ENCODE data around the gene SUPV3L1. TPM values are rescaled to one million over a fixed set of nuclear protein-coding genes. Genes with fewer than 3 reads are reported as not detected.

Gene SUPV3L1
- polyA plus RNA-seq, 1 donor (not counting 4 experiments of a cell fraction or from before 2014, with no cell fraction given): 34.1 TPM

- TF ChIP-seq EZH2 (IDR thresholded peaks at IDR 0.05; ENCODE audit: low read length) (no peak), CTCF (optimal IDR thresholded peaks at IDR 0.05 in 1 of 3, IDR thresholded peaks at IDR 0.05 in 1 of 3, conservative IDR thresholded peaks at IDR 0.05 in 1 of 3; ENCODE audit: extremely low read depth in 1 of 3, insufficient read depth in 2 of 3, low read length in 3 of 3) (no peak)
- no peaks in the 10 kb centered on the region for H4K20me1 ChIP-seq (ENCODE audit: control insufficient read depth, extremely low read depth, insufficient read depth, low read length)
- FAIRE-seq: no peak
- no peaks in the 10 kb centered on the region for H3K9me3 ChIP-seq (ENCODE audit: control insufficient read depth, low read depth, low read length)
- H3K4me3 ChIP-seq (ENCODE audit: control insufficient read depth in 2 of 3, extremely low read depth in 1 of 3, insufficient read depth in 2 of 3, low read depth in 1 of 3, low read length in 3 of 3): no peak overlapping the region
- H3K36me3 ChIP-seq (ENCODE audit: control insufficient read depth in 2 of 2, extremely low read depth in 1 of 2, insufficient read depth in 2 of 2, low read length in 2 of 2): peaks cover 0 to 4% of the 10 kb centered on the region in 2 experiments
- dilution Hi-C loops (cut with MboI; ENCODE audit: extremely low pct_ligation_motif_present, low sequenced_read_pairs): no loop called here
- H3K4me1 ChIP-seq (ENCODE audit: control insufficient read depth, extremely low read depth, insufficient read depth, low read length): peaks cover 9% of the 10 kb centered on the region
- H2AFZ ChIP-seq (ENCODE audit: control insufficient read depth, low read length): no peak overlapping the region
- no peaks in the 10 kb centered on the region for H3K9me1 ChIP-seq (ENCODE audit: control insufficient read depth, extremely low read depth, insufficient read depth, low read length)
- H3K4me2 ChIP-seq (ENCODE audit: control insufficient read depth, extremely low read depth, insufficient read depth, low read depth, low read length): no peak overlapping the region
- H3K27me3 ChIP-seq (ENCODE audit: control insufficient read depth, extremely low read depth, insufficient read depth, low read length): no peaks in the 10 kb centered on the region
- H3K9ac ChIP-seq (ENCODE audit: control insufficient read depth, extremely low read depth, insufficient read depth, low read length): no peak overlapping the region
- no peak for DNase-seq (ENCODE audit: low read depth, low spot score)
- H3K79me2 ChIP-seq (ENCODE audit: control insufficient read depth, insufficient read depth, low read length): peaks cover 17% of the 10 kb centered on the region
- H3K27ac ChIP-seq (ENCODE audit: control insufficient read depth, insufficient read depth, low read length): no peak overlapping the region
These were observed 3.2 kb upstream of the SUPV3L1 start for GRCh38 chr10:69176823-69177222.

GRCh38 chr10:69179089-69179742 is 818 bp upstream of the SUPV3L1 start:
- Histone ChIP-seq H3K4me1 (ENCODE audit: control insufficient read depth, extremely low read depth, insufficient read depth, low read length) (peaks cover 9% of the 10 kb centered on the region), H3K27ac (ENCODE audit: control insufficient read depth, insufficient read depth, low read length) (peak overlapping the region; percentile 99), H3K9ac (ENCODE audit: control insufficient read depth, extremely low read depth, insufficient read depth, low read length) (peak overlapping the region; percentile 100), H4K20me1 (ENCODE audit: control insufficient read depth, extremely low read depth, insufficient read depth, low read length) (no peaks in the 10 kb centered on the region), H2AFZ (ENCODE audit: control insufficient read depth, low read length) (peak overlapping the region; percentile 85), H3K36me3 (ENCODE audit: control insufficient read depth in 2 of 2, extremely low read depth in 1 of 2, insufficient read depth in 2 of 2, low read length in 2 of 2) (peaks cover 0 to 4% of the 10 kb centered on the region in 2 experiments), H3K4me2 (ENCODE audit: control insufficient read depth, extremely low read depth, insufficient read depth, low read depth, low read length) (peak overlapping the region; percentile 99), H3K4me3 (ENCODE audit: control insufficient read depth in 2 of 3, extremely low read depth in 1 of 3, insufficient read depth in 2 of 3, low read depth in 1 of 3, low read length in 3 of 3) (peak overlapping the region; percentile 68 to 100 (median 94)), H3K9me1 (ENCODE audit: control insufficient read depth, extremely low read depth, insufficient read depth, low read length) (no peaks in the 10 kb centered on the region), H3K79me2 (ENCODE audit: control insufficient read depth, insufficient read depth, low read length) (peaks cover 41% of the 10 kb centered on the region), H3K27me3 (ENCODE audit: control insufficient read depth, extremely low read depth, insufficient read depth, low read length) (no peaks in the 10 kb centered on the region), H3K9me3 (ENCODE audit: control insufficient read depth, low read depth, low read length) (no peaks in the 10 kb centered on the region)
- dilution Hi-C loops (cut with MboI; ENCODE audit: extremely low pct_ligation_motif_present, low sequenced_read_pairs): no loop called here
- TF ChIP-seq CTCF (optimal IDR thresholded peaks at IDR 0.05 in 1 of 3, IDR thresholded peaks at IDR 0.05 in 1 of 3, conservative IDR thresholded peaks at IDR 0.05 in 1 of 3; ENCODE audit: extremely low read depth in 1 of 3, insufficient read depth in 2 of 3, low read length in 3 of 3): no peak
- no peak for TF ChIP-seq EZH2 (IDR thresholded peaks at IDR 0.05; ENCODE audit: low read length)
- DNase-seq (ENCODE audit: low read depth, low spot score): peak; percentile 30
- FAIRE-seq: peak; percentile 17

Data from keratinocyte (primary cell).